Posterior vena cava (tissue), 2 donors: ENCODE measurements around the gene SEPTIN10. TPM values are rescaled to one million over a fixed set of nuclear protein-coding genes. Genes with fewer than 3 reads are reported as not detected.
"Not testable (repeated sequence)": the region's sequence is repeated elsewhere in the genome, so short reads cannot be mapped to it uniquely, and the experiment has no call there.

Source experiments
- DNase-seq: peaks from one replicate; pipeline ENCODE4 v3.0.0-alpha.2; 2020; ENCODE audit warnings: low spot score
- intact Hi-C, 2 donors: fragments of 100-400 bp; cut with DNase I; formaldehyde crosslinking; loops; one replicate each; pipeline versions ENCODE4 v1.14.1 to v1.14.2; 2022 to 2023
- total RNA-seq, 2 donors: library from RNA; stranded (reverse); fragmentation: NEBNext Ultra II Directional; extraction: Animal tissue kit (Norgen Biotek cat#: 25700); gene quantifications; one replicate each; pipeline ENCODE4 v1.2.1, GENCODE V29; 2021
- donor health status: DM: yes; HTN: yes; CAD: no.
- donor health status: DM: yes; HTN: yes; CAD: no.

SEPTIN10 gene
- total RNA-seq, 2 donors from 2014 or later = 88.3 to 115 TPM

DNA sequence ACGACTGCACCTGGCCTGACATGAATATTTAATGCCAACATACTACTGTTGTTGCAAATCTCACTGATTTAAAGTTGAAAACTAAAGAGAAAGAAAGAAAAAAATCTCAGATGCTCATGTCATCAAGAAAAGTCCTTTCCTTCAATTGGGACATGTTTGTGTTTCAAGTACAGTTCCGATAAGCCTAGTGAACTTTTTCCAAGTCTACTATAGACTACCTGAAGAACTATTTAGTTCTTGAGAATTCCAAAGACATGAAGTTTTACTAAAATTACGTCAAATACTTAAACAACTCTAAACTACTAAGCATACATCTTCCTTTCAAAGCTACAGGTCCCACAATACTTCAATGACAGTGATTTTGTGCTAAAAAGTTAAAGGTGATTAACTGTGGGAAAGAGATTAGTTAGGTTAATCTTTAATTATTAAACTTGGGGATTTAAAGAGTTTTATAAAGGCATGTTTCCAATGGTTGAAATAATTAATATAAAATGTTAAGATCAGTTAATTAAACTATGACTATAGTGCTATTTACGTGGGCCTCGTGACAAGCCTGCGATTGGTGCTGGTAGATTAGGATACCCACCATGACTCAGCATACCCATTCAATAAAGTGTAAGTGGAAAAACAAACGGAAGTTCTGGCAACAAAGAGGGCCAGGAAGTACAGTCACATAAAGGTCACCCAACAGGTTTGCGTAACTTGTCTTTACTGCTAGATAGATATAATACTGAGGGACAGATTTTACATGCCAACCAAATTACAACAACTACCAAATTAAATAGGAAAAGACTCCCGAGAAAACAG, 55.5 kb downstream of the SEPTIN10 start:
- intact Hi-C loops = no loop called here

DNA sequence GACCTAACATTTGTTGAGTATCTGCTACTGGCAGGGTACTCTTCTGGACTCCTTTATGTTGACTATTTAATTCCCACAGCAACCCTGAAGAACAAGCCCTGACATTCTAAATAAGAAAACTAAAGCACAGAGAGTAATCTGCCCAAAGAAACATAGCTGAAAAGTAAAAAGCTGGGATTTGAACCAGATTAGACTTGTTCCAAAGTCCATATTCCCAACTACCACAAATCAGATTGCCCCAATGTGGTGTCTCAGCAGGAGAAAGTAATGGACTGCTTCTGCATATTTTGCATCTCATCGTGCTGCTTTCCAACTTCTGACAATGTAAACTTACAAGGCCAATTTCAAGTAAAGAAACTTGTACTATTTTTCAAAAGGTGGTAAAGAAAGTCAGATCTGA, 56.5 kb downstream of the SEPTIN10 start:
- intact Hi-C loops = no loop called here
- no peak for DNase-seq

More for the DNA sequence above, 55.5 kb downstream of the SEPTIN10 start:
- DNase-seq = no peak

DNA sequence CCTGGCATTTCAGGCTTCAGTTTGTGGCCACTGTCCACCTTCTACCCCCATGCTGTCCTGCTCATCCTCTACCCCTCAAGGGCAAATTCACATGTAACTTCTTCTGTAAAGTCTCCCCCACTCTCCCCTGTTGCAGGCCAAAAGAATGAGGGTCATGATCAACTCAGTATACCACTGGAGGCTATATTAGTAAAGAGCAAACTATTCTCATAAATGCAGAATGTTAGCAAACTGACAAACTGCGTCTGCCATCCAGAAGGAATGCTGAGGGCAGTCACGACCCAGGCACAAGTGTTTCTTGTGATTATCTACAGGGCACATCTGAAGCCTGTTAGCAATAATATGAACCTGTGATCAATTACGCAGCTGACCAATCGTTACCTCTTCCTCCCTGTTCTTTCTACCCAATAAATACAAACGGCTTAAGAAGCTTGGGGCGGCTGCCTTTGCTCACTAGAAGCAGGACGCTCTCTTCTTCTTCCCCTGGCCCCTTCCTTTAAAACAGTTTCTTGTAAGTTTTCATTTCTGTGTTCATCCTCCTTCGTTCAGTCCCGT, 58.3 kb downstream of the SEPTIN10 start:
- intact Hi-C loops = no loop called here
- no peak for DNase-seq

DNA sequence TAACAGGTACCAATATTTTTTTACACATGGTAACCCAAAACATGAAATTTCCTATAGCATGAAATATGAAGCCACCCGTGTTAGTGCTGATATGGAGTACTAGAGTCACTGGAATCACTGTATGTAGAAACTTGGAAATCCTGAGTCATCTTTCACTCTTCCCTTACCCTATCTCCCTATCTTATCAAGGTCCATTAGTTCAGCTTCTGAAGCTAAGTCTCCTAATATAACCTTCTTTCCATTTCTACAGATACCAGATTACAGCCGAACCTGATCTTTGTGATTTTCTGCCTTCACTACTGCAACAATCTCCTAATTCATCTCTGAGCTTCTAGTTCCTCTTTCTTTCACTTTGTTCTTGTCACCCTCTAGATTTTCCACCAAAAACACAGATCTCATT, 59.0 kb downstream of the SEPTIN10 start:
- intact Hi-C loops = no loop called here
- DNase-seq = no peak

DNA sequence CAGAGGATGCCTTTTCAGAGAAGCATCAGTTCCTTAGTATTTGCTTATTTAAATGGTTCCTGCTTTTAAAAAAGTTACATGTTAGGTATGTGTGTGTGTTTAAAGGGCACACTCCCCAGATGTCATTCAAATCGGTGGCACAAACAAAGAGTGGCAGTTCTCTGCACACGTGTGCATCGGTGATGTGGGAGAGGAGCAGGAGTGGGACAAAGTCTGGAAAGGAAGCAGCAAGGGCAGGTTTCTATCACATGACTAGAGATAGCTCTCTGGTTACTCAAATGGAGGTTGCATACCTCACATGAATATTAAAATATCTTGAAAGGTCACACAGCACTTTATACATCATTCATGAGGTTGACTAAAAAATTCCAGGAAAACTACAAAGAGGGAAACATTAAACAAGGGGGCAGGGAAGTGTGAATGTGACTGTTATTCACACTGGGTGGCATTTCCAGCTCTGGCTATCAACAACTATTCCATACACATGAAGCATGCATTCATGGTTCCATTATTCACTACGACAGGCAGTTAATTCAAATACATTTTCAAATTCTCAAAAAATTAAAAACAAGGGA, 64.7 kb downstream of the SEPTIN10 start:
- no peak for DNase-seq
- intact Hi-C loops = loop anchor here (5.0 to 10.0 kb wide), 4 partner anchors 66 to 188 kb away; partner anchors contain the start of genes SEPTIN10 (in 1 of the 2) and SOWAHC (in 1 of the 2)

DNA sequence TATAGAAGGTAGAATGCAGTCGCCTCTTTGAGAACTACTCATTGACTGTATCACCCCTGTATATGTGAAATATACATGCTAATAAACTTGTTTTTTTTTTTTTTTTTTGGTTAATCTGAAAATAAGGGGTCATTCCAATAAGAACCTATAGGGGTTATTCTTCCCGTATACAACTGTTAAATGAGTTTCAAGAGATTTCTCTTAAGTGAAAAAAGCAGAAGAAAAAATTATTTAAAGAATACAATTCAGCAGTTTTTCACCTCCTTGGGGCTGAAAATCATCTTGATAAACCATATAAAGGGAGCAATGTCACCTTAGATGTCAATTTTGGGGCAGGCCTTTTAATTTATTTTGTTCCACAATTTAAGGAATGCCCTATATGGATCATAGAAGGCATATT, 66.5 kb downstream of the SEPTIN10 start:
- intact Hi-C loops = loop anchor here (5.0 to 10.0 kb wide), 4 partner anchors 68 to 190 kb away; partner anchors contain the start of genes SEPTIN10 (in 1 of the 2) and SOWAHC (in 1 of the 2)
- DNase-seq = no peak

DNA sequence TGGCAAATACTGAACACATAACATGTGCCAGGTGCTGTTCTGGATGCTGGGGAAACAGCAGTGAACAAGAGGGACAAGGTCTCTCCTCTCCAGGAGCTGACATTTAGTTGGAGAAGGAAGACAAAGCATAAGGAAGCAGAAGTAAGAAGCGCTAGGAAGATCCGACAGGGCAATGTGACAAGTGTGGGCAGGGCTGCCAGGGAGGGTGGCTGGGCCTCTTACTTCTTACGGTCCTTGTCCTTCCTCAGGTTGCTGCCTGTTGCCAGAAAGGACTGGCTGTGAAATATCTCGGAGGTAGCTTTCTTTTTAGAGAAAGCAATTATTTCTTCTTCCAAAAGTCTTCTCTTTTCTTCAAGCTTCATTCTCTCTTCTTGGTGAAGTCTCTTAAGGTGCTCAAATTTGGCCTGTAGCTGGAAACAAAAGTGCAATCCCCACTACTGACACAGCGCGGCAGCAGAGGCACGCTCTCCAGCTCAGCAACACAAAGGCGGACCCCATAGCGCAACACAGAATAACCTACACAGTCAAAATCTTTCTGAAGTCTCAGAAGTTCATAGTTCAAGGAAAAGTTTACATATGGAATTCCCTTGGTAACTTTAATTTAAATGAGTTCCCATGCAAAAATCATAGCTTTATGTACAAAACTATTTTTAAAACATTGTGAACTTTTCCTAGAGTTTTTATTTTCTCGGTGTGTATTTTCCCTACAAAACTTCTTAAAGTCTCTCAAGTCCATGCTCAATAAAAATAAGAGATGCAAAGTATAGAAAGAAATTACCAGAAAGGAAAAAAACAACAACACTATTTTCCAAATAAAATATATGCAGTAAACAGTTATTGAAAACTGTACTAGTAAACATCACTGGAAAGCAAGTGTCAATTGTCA, 67.7 kb downstream of the SEPTIN10 start:
- DNase-seq = no peak
- intact Hi-C loops = loop anchor here (5.0 to 10.0 kb wide), 4 partner anchors 69 to 191 kb away; partner anchors contain the start of genes SEPTIN10 (in 1 of the 2) and SOWAHC (in 1 of the 2)

DNA sequence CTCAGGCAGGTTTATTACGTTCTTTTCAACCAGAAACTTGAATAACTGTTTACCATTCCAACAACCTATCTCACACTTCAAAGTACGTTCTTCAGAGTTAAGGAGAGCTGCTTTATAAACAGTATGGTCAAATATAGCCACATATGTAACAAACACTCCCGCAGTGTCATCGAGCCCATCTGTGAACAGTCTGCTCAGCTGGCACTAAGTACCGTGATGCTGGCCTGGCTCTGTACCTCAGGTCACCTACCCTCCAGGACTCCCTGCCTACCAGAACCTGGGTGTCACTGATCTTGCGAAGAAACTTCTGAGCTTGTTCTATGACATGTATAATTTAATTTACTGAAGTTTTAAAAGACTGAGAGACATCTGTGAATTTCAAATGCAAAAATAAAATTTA, 71.4 kb downstream of the SEPTIN10 start:
- intact Hi-C loops = loop anchor here (10.0 kb wide), 2 partner anchors 72 to 172 kb away; partner anchors contain the start of genes SEPTIN10 (in 1 of the 2) and SOWAHC (in 1 of the 2)
- no peak for DNase-seq

DNA sequence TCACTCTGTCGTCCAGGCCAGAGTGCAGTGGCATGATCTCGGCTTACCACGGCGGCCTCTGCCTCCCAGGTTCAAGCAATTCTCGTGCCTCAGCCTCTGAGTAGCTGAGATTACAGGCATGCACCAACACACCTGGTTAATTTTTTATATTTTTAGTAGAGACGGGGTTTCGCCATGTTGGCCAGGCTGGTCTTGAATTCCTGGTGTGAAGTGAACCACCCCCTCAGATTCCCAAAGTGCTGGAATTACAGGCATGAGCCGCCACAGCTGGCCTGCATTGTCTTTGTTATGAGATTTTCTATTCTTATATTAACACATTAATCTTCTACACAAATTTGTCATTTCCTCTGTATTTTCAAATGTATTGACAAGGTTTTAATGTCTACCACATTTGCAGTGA, 75.2 kb downstream of the SEPTIN10 start:
- no peak for DNase-seq
- intact Hi-C loops = no loop called here

DNA sequence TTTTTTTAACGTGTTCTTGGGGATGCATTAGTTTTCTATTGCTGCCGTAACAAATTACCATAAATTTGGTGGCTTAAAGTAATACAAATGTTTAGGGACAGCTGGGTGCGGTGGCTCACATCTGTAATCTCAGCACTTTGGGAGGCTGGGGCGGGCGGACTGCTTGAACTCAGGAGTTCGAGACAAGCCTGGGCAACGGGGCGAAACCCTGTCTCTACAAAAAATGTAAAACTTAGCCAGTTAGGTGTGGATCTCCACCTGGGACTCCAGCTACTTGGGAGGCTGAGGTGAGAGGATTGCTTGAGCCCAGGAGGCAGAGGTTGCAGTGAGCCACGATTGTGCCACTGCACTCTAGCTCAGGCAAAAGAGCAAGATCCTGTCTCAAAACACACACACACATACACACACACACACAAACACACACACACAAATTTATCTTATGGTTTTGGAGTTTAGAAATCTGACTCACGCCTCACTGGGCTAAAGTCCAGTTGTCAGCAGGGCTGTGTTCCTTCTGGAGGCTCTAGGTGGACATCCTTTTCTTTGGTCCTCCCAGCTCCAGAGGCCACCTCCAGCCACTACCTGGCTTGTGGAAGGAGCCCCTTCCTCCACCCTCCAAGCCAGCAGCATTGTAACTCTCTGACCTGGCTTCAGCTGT, 76.1 kb downstream of the SEPTIN10 start:
- DNase-seq = no peak
- intact Hi-C loops = no loop called here

DNA sequence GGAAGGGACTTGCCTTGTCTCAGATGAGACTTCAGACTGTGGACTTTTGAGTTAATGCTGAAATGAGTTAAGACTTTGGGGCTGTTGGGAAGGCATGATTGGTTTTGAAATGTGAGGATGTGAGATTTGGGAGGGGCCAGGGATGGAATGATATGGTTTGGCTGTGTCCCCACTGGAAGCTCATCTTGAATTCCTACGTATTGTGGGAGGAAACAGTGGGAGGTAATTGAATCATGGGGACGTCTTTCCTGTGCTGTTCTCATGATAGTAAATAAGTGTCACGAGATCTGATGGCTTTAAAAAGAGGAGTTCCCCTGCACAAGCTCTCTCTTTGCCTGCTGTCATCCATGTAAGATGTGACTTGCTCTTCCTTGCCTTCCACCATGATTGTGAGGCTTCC, 77.2 kb downstream of the SEPTIN10 start:
- intact Hi-C loops, DNase-seq: not testable (repeated sequence)

DNA sequence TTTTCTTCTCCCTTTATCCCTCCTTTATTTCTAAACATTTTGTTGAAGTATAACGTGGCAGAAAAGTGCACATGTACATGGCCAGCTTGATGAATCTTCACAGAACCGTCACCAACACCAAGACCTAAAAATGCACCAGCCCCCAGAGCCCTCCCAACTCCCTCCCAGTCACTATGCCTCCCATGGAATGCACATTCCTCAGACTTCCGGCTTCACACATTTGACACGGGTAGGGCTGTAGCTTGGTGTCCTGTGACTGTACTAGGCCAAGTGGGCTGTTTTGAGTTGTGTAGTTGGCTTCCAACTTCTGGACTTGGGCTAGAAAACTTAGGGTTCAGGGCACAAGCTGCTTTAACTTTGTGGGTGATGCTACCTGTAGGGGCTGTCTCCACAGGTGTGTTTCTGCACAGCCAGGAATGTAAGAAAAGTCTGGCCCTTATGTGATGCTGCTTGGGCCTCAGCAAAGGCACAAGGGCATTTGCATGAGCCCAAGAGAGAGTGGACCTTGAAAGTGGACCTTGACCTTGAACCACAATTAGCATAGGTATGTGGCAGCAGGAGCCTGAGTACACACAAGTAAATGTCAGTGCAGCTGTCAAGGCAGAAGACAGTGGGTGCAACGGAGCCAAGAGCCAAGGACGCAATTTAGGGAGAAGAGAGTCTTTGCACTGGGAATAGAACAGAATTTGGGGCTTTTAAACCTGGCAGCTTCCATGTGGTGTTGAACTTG, 78.4 kb downstream of the SEPTIN10 start:
- intact Hi-C loops = no loop called here
- peak; percentile 10 for DNase-seq

DNA sequence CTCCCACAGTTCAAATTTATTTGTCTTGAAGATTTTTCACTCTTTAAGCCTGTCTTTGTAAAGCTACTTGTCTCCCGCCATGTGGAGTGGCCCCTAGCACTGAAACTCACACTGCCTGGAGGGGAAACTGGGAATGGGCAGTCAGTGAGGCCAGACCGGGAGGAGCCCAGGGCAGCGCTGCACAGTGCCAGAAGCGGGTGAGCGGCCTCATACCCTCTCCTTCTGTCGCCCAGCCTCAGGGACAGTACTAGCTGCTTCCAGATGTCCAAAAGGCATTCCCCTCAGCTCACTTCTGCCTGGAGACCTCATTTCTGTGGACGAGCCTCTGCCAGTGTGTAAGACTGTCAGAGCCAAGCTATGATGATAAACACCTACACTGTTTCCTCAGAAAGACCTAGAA, 79.9 kb downstream of the SEPTIN10 start:
- peak; percentile 36 for DNase-seq
- intact Hi-C loops = no loop called here

DNA sequence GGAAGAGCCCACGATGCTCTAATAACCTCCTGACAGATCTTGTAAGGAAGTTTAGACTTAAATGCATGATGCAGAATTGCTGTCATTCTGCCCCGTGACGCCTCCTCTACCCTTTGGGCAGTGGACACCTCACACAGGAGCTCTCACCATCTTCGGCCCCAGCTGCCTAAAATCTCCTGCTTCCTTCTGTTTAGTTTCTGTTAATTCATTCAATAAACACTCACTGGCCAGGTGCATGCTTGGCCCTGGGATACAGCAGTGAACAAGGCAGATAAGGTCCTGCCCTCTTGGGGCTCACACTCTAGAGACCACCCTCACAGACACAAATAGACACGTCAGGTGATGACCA, 81.1 kb downstream of the SEPTIN10 start:
- DNase-seq = peak; percentile 36
- intact Hi-C loops = no loop called here

DNA sequence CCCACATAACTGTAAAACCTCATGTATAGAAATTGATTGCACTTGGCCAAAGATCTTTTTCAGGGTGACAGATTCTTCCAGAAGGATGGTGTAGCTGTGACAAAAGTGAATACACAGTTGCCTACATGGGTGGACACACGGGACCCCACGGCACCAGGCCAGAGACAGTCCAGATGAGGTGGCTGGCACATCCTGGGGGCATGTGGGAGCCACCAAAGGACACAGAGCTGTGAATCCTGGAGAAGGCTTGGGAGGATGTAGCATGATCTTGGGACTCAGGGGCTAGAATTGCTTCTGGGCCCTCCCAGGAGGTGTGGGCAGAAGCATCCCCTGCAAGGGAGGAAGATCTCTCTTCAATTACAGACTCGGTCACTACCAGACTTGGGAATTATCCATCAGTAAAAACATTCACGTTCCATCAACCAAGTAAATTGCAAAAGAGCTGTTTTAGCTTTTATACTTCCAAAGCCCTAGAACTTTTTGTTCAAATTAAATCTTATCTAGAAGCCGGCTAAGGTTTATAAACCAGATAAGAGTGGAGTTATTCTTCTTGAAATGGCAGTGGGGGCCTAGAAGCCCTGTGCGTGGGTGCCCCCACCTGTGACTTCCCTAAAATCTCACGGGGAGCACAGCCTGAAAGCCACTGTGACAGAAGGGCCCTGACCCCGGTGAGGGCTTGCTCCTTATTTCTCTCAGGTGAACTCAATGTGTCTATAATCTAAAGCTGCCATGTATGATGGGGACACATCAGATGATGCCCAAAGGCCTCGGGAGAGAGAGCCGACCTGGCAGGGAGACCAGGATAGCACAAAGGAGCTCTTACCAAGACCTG, 81.7 kb downstream of the SEPTIN10 start:
- peak; percentile 29 for DNase-seq
- intact Hi-C loops = no loop called here

DNA sequence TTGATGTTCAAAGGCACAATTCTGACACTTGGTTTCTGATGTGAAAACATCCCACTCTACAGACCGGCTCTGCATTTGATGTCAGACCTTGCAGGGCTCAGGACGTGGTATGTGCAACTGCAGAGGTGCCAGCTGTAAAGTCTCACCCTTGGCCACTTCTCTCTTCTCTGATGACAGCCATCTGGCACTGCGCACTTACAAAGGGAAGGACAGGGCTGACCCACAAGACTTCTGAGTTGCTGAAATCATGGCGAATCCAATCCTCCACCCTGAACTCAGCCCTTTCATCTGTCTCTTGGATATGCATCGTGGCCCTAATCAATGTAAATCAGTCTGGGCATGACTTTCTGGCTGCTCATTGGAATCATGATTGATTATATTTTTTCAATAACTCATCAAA, 82.5 kb downstream of the SEPTIN10 start:
- intact Hi-C loops = no loop called here
- peak; percentile 45 for DNase-seq

DNA sequence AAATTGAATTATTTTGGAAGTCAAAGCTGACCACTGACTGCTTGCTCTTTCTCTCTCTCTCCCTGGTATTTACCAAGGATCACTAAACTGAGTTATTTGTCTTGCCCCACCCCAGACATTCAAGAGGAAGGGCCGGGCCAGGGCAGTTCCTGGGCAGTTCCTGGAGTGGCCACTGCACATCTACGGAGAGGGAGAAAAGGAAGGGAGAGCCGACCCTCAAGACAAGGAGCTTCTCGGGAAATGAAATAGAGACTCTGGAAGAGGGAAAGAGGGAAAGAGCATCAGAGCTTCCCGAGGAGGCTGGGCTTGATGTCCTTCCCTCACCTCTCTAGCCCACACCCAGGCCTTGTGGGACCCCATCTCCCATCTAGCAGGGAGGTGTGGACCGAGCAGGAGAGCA, 83.1 kb downstream of the SEPTIN10 start:
- DNase-seq = no peak
- intact Hi-C loops = no loop called here
